HepG2 (cell line): ENCODE measurements around the gene SRRM2. TPM values are rescaled to one million over a fixed set of nuclear protein-coding genes. Genes with fewer than 3 reads are reported as not detected.

Source experiments
- ATAC-seq: fragments of 200-7000 bp; cut with Tn5 transposase; 3 replicates; pipeline ENCODE4 v1.9.1; 2020; ENCODE audit warnings: mild to moderate bottlenecking, moderate library complexity
- BruUV-seq: library from RNA; stranded (reverse); fragments of 400-500 nt; replicated peaks from 2 replicates; lab custom pipeline; 2021; lab: Mats Ljungman, UMichigan
- CTCF ChIA-PET: fragments of 300-600 bp; formaldehyde crosslinking; extraction: SDS; loops from one replicate; lab custom pipeline; 2021; ENCODE audit warnings: low total read pairs, inconsistent platforms, low intra/inter-chr PET ratio; lab: Yijun Ruan, JAX
- POLR2A ChIA-PET: fragments of 350-600 bp; sonication (Branson Sonifier 250); formaldehyde crosslinking; loops from one replicate; lab custom pipeline; 2020; ENCODE audit warnings: antibody characterized with exemption, inconsistent platforms; lab: Yijun Ruan, JAX
- DNase-seq: peaks from one replicate; pipeline ENCODE4 v3.0.0-alpha.2; 2015; ENCODE audit warnings: low spot score
- FAIRE-seq: peaks from 3 replicates; lab custom pipeline; 2011; peaks lifted over from hg19 to GRCh38; lab: Jason Lieb, UNC
- H2AFZ ChIP-seq: one replicate; pipeline ENCODE4 v1.6.1; 2011; ENCODE audit warnings: low read length, inconsistent platforms
- H3K27ac ChIP-seq: fragments of 300-600 bp; 3 replicates; pipeline ENCODE4 v1.8.0; 2011; ENCODE audit warnings: mixed run types, mild to moderate bottlenecking, mixed read lengths, low read length, inconsistent platforms; ENCODE audit not compliant: insufficient read depth; ENCODE audit errors: extremely low read length
- H3K27me3 ChIP-seq, 2 experiments: fragments of 200-600 bp in 1 of 2; 2 replicates in 1 of 2; 3 replicates in 1 of 2; pipeline versions ENCODE4 v1.6.0 to v1.8.0; 2011; ENCODE audit warnings: low read length in 2 of 2, mild to moderate bottlenecking in 2 of 2, moderate library complexity in 2 of 2, inconsistent platforms in 1 of 2; ENCODE audit not compliant: insufficient read depth in 2 of 2, control insufficient read depth in 1 of 2
- H3K36me3 ChIP-seq, 2 experiments: fragments of 200-600 bp in 1 of 2; replicated peaks in 1 of 2; 2 replicates in 1 of 2; 3 replicates in 1 of 2; pipeline versions ENCODE4 v1.5.1 to v1.8.0; 2011; ENCODE audit warnings: low read length in 2 of 2, inconsistent platforms in 1 of 2; ENCODE audit not compliant: insufficient read depth in 2 of 2, control insufficient read depth in 1 of 2
- H3K4me1 ChIP-seq: 2 replicates; pipeline ENCODE4 v1.5.1; 2012; ENCODE audit warnings: low read length, inconsistent platforms; ENCODE audit not compliant: insufficient read depth
- H3K4me2 ChIP-seq: 2 replicates; pipeline ENCODE4 v1.6.0; 2011; ENCODE audit warnings: low read depth, low read length, inconsistent platforms
- H3K4me3 ChIP-seq, 3 experiments: fragments of 200-600 bp in 1 of 3; sonication (generic), shearing (Covaris generic) in 1 of 3; replicated peaks in 1 of 3; 2 replicates each; pipeline ENCODE4 v1.5.1; 2011 to 2016; ENCODE audit warnings: low read length in 3 of 3, inconsistent platforms in 2 of 3, low read depth in 2 of 3, mild to moderate bottlenecking in 2 of 3, control low read depth in 1 of 3, mixed read lengths in 1 of 3; ENCODE audit not compliant: insufficient read depth in 1 of 3
- H3K79me2 ChIP-seq: one replicate; pipeline ENCODE4 v1.6.1; 2011; ENCODE audit warnings: low read length, inconsistent platforms; ENCODE audit not compliant: insufficient read depth
- H3K9ac ChIP-seq: 2 replicates; pipeline ENCODE4 v1.6.0; 2011; ENCODE audit warnings: mild to moderate bottlenecking, low read depth, low read length, inconsistent platforms; ENCODE audit not compliant: insufficient read depth
- H3K9me3 ChIP-seq: 2 replicates; pipeline ENCODE4 v1.5.1; 2012; ENCODE audit warnings: mild to moderate bottlenecking, low read length
- H4K20me1 ChIP-seq: 2 replicates; pipeline ENCODE4 v1.6.0; 2011; ENCODE audit warnings: inconsistent platforms, mild to moderate bottlenecking, low read length, moderate library complexity; ENCODE audit not compliant: insufficient read depth
- ATF3 ChIP-seq: sonication (generic); formaldehyde crosslinking; IDR thresholded peaks from 2 replicates; pipeline ENCODE4 v1.4.0; 2020; ENCODE audit warnings: missing genetic modification reagents
- HNRNPL ChIP-seq: fragments of 200-400 bp; formaldehyde crosslinking; IDR thresholded peaks from 2 replicates; pipeline ENCODE4 v1.6.1; 2017; ENCODE audit warnings: mild to moderate bottlenecking, low read depth, low read length
- KLF9 ChIP-seq: IDR thresholded peaks from 2 replicates; pipeline ENCODE4 v1.6.1; 2016; ENCODE audit warnings: low read depth
- MLXIP ChIP-seq: sonication (generic); formaldehyde crosslinking; IDR thresholded peaks from 2 replicates; pipeline ENCODE4 v1.9.0; 2021; ENCODE audit warnings: missing genetic modification reagents, borderline replicate concordance
- NFE2 ChIP-seq: sonication (generic); formaldehyde crosslinking; IDR thresholded peaks from 2 replicates; pipeline ENCODE4 v1.4.0; 2020; ENCODE audit warnings: missing genetic modification reagents
- NFKB2 ChIP-seq: sonication (generic); formaldehyde crosslinking; IDR thresholded peaks from 2 replicates; pipeline ENCODE4 v1.4.0; 2020; ENCODE audit warnings: missing genetic modification reagents, borderline replicate concordance
- POLR2AphosphoS5 ChIP-seq: IDR thresholded peaks from 2 replicates; pipeline ENCODE4 v1.6.1; 2012; ENCODE audit warnings: low read depth, low read length
- RNF219 ChIP-seq: sonication (generic); formaldehyde crosslinking; IDR thresholded peaks from 2 replicates; pipeline ENCODE4 v1.5.0; 2020; ENCODE audit warnings: mild to moderate bottlenecking, missing genetic modification reagents
- ZNF615 ChIP-seq: sonication (generic); formaldehyde crosslinking; IDR thresholded peaks from 2 replicates; pipeline ENCODE4 v1.5.0; 2020; ENCODE audit warnings: mild to moderate bottlenecking, missing genetic modification reagents, borderline replicate concordance
- ZNF737 ChIP-seq: sonication (generic); formaldehyde crosslinking; IDR thresholded peaks from 2 replicates; pipeline ENCODE4 v1.5.0; 2020; ENCODE audit warnings: missing genetic modification reagents, mild to moderate bottlenecking, borderline replicate concordance
- WGBS: methylation state at CpG from one replicate; pipeline ENCODE4 v1.1.6; 2017; ENCODE audit warnings: low lambda C conversion rate; 5-methylcytosine and 5-hydroxymethylcytosine counted together
- in situ Hi-C: cut with HindIII; loops from 2 replicates; pipeline ENCODE4 v1.10.0; 2017; ENCODE audit warnings: low pct_unique_long_range_greater_than_20kb; ENCODE audit not compliant: extremely low pct_ligation_motif_present
- intact Hi-C: fragments of 100-400 bp; cut with micrococcal nuclease; formaldehyde crosslinking; loops from one replicate; pipeline ENCODE4 v1.10.0; 2022; ENCODE audit not compliant: unreplicated experiment
- polyA plus RNA-seq, 8 experiments: library from polyadenylated mRNA; depleted of rRNA in 3 of 8; stranded (reverse) in 7 of 8; unstranded in 1 of 8; fragments of >200 nt; fragmentation: Illumina TruSeq in 4 of 8; extraction: Trizol in 4 of 8; gene quantifications; 2 replicates each; pipeline versions ENCODE4 v1.2.1 to v1.2.3, GENCODE V29; 2011 to 2016; ENCODE audit warnings: low read depth in 4 of 8, missing spikeins in 1 of 8, mixed read lengths in 1 of 8; ENCODE audit not compliant: insufficient read depth in 1 of 8
- total RNA-seq, 5 experiments: library from RNA; depleted of rRNA; stranded (reverse); fragments of >200 nt; fragmentation: Illumina TruSeq; extraction: Trizol; gene quantifications; 2 replicates each; pipeline ENCODE4 v1.2.3, GENCODE V29; 2016; ENCODE audit warnings: low read depth in 1 of 5
- TF ChIP-seq, protein P1 (sequence below): sonication (generic); formaldehyde crosslinking; IDR thresholded peaks from one replicate; pipeline ENCODE4 v1.5.1; 2020; ENCODE audit warnings: mild to moderate bottlenecking, missing genetic modification reagents; ENCODE audit errors: not compliant biosample characterization

Gene SRRM2
- total and polyA plus RNA-seq, 2 of the 13 experiments (the other 11 are each of a cell fraction or from before 2014, with no cell fraction given): 50.4 to 112 TPM

DNA sequence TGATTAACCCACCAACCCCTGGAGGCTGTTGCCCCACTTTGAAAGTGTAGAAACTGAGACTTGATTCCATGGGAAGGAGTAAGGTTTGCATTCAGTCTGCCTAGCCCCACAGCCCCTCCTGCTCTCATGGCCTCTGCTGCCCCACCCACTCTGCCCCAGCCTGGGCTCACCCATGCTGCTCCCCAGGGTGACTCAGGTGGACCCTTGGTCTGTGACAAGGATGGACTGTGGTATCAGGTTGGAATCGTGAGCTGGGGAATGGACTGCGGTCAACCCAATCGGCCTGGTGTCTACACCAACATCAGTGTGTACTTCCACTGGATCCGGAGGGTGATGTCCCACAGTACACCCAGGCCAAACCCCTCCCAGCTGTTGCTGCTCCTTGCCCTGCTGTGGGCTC lies 52.3 kb downstream of the SRRM2 start:
- Histone ChIP-seq H3K4me3 (no peak overlapping the region), H2AFZ (no peak overlapping the region), H3K9ac (no peak overlapping the region), H3K27me3 (peaks cover 0 to 33% of the 10 kb centered on the region in 2 experiments; a peak in 3 of 5 replicates), H4K20me1 (no peaks in the 10 kb centered on the region), H3K9me3 (peaks cover 4% of the 10 kb centered on the region; the same call in 1 of the 2 replicates), H3K4me1 (peaks cover 12% of the 10 kb centered on the region), H3K4me2 (no peak overlapping the region), H3K36me3 (no peaks in the 10 kb centered on the region), H3K27ac (no peak overlapping the region), H3K79me2 (no peaks in the 10 kb centered on the region)
- no CpG with 5 or more reads among the region's 4 CpGs for WGBS
- ChIA-PET CTCF (no interaction called here), POLR2A (no interaction called here)
- no TSS peak for BruUV-seq
- peak; percentile 58; the same call in 2 of the 3 replicates for ATAC-seq
- FAIRE-seq: no peak
- DNase-seq: no peak
- in situ Hi-C loops: no loop called here
- intact Hi-C loops: no loop called here
- TF ChIP-seq NFE2 (CRISPR knock-in tag) (no peak), ATF3 (no peak), RNF219 (CRISPR knock-in tag) (no peak), MLXIP (CRISPR knock-in tag) (no peak), ZNF737 (CRISPR knock-in tag) (no peak), KLF9 (CRISPR knock-in tag) (no peak), HNRNPL (no peak), NFKB2 (CRISPR knock-in tag) (no peak), ZNF615 (CRISPR knock-in tag) (no peak), POLR2AphosphoS5 (no peak)
- TF ChIP-seq, protein P1, sequence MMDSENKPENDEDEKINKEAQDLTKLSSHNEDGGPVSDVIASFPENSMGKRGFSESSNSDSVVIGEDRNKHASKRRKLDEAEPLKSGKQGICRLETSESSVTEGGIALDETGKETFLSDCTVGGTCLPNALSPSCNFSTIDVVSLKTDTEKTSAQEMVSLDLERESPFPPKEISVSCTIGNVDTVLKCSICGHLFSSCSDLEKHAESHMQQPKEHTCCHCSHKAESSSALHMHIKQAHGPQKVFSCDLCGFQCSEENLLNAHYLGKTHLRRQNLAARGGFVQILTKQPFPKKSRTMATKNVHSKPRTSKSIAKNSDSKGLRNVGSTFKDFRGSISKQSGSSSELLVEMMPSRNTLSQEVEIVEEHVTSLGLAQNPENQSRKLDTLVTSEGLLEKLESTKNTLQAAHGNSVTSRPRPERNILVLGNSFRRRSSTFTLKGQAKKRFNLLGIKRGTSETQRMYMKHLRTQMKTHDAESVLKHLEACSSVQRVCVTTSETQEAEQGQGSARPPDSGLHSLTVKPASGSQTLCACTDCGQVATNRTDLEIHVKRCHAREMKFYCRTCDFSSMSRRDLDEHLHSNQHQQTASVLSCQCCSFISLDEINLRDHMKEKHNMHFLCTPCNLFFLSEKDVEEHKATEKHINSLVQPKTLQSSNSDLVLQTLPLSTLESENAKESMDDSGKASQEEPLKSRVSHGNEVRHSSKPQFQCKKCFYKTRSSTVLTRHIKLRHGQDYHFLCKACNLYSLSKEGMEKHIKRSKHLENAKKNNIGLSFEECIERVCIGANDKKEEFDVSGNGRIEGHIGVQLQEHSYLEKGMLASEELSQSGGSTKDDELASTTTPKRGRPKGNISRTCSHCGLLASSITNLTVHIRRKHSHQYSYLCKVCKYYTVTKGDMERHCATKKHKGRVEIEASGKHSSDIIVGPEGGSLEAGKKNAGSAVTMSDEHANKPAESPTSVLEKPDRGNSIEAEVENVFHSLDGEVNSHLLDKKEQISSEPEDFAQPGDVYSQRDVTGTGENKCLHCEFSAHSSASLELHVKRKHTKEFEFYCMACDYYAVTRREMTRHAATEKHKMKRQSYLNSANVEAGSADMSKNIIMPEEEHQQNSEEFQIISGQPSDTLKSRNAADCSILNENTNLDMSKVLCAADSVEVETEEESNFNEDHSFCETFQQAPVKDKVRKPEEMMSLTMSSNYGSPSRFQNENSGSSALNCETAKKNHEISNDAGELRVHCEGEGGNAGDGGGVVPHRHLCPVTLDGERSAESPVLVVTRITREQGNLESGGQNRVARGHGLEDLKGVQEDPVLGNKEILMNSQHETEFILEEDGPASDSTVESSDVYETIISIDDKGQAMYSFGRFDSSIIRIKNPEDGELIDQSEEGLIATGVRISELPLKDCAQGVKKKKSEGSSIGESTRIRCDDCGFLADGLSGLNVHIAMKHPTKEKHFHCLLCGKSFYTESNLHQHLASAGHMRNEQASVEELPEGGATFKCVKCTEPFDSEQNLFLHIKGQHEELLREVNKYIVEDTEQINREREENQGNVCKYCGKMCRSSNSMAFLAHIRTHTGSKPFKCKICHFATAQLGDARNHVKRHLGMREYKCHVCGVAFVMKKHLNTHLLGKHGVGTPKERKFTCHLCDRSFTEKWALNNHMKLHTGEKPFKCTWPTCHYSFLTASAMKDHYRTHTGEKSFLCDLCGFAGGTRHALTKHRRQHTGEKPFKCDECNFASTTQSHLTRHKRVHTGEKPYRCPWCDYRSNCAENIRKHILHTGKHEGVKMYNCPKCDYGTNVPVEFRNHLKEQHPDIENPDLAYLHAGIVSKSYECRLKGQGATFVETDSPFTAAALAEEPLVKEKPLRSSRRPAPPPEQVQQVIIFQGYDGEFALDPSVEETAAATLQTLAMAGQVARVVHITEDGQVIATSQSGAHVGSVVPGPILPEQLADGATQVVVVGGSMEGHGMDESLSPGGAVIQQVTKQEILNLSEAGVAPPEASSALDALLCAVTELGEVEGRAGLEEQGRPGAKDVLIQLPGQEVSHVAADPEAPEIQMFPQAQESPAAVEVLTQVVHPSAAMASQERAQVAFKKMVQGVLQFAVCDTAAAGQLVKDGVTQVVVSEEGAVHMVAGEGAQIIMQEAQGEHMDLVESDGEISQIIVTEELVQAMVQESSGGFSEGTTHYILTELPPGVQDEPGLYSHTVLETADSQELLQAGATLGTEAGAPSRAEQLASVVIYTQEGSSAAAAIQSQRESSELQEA (CRISPR knock-in tag): no peak
